Osteocyte (in vitro differentiated cells): Measurements from ENCODE around the gene ODAD4. TPM values are rescaled to one million over a fixed set of nuclear protein-coding genes. Genes with fewer than 3 reads are reported as not detected.

Experiments
- DNase-seq: peaks from one replicate; pipeline ENCODE4 v3.0.0; 2021; ENCODE audit warnings: mixed read lengths; ENCODE audit not compliant: unreplicated experiment; ENCODE audit errors: extremely low spot score
- H3K27ac Mint-ChIP-seq: one replicate; pipeline ENCODE4 v1.8.0; 2021; ENCODE audit warnings: mild to moderate bottlenecking, mixed read lengths; ENCODE audit not compliant: unreplicated experiment
- H3K27me3 Mint-ChIP-seq: one replicate; pipeline ENCODE4 v1.8.0; 2021; ENCODE audit warnings: mixed read lengths; ENCODE audit not compliant: unreplicated experiment
- H3K36me3 Mint-ChIP-seq: one replicate; pipeline ENCODE4 v1.8.0; 2021; ENCODE audit warnings: mixed read lengths; ENCODE audit not compliant: unreplicated experiment
- H3K4me1 Mint-ChIP-seq: one replicate; pipeline ENCODE4 v1.8.0; 2021; ENCODE audit warnings: mixed read lengths; ENCODE audit not compliant: unreplicated experiment
- H3K4me3 Mint-ChIP-seq: one replicate; pipeline ENCODE4 v1.8.0; 2021; ENCODE audit warnings: mild to moderate bottlenecking, moderate library complexity, mixed read lengths; ENCODE audit not compliant: unreplicated experiment
- H3K9me3 Mint-ChIP-seq: one replicate; pipeline ENCODE4 v1.8.0; 2021; ENCODE audit warnings: mixed read lengths; ENCODE audit not compliant: unreplicated experiment
- total RNA-seq: library from RNA; stranded (reverse); gene quantifications from 2 replicates; pipeline ENCODE4 v1.2.1, GENCODE V29; 2021
- TF ChIP-seq, protein P1 (sequence below): fragments of 200-600 bp; sonication (generic); IDR thresholded peaks from 2 replicates; pipeline ENCODE4 v1.5.0; 2021; ENCODE audit warnings: antibody characterized with exemption, mild to moderate bottlenecking, moderate library complexity

Gene ODAD4
- total RNA-seq, 1 donor from 2014 or later = 2.5 TPM

DNA sequence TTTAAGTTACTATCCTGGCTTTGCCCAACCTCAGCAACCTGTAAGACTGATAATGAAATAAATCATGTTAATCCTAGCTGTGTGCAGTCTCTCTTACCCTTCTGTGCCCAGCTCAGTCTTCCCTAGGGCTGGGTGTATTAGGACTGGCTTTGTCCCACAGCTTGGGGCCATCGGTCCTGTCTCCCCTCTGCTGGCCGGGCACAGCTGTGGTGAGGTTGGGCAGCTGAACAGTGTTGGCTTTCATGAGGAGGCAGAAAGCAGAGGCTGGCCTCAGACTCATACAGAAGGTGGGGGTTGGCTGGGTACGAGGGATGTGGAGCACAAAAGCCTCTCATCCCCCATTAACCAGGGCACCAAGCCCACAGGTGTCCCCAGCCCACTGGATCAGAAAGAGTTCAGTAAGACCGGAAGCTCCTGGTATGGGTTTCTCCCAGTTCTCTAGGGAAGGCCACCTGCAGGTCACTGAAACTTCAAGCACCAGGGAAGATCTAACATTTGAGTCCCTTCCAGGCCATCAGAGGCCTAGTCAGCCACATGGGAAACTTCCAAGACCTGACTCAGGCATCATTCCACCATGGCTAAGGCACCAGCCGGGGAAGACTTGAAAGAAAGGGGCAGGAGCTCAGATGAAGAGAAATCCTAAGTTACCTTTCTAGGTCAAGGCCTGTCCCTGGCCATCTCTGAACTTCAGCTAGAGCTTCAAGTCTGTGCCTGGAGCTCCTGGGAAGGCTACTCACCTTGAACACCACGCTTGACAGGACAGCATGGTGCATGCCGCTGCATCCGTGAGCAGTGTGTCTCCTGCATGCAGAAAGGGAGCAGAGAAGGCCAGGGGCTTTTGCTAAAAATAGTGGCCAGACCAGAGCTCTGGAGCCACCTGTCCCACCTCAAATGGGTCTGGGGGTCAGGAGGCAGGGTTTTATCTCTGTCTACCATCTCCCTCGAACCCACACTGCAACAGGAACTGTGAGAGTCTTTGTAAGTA lies 45.0 kb downstream of the ODAD4 start:
- H3K27me3 Mint-ChIP-seq = no peaks in the 10 kb centered on the region
- H3K4me3 Mint-ChIP-seq = no peak overlapping the region
- H3K27ac Mint-ChIP-seq = no peak overlapping the region
- TF ChIP-seq, protein P1, sequence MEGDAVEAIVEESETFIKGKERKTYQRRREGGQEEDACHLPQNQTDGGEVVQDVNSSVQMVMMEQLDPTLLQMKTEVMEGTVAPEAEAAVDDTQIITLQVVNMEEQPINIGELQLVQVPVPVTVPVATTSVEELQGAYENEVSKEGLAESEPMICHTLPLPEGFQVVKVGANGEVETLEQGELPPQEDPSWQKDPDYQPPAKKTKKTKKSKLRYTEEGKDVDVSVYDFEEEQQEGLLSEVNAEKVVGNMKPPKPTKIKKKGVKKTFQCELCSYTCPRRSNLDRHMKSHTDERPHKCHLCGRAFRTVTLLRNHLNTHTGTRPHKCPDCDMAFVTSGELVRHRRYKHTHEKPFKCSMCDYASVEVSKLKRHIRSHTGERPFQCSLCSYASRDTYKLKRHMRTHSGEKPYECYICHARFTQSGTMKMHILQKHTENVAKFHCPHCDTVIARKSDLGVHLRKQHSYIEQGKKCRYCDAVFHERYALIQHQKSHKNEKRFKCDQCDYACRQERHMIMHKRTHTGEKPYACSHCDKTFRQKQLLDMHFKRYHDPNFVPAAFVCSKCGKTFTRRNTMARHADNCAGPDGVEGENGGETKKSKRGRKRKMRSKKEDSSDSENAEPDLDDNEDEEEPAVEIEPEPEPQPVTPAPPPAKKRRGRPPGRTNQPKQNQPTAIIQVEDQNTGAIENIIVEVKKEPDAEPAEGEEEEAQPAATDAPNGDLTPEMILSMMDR = no peak
- H3K9me3 Mint-ChIP-seq = no peaks in the 10 kb centered on the region
- peaks cover 45% of the 10 kb centered on the region for H3K36me3 Mint-ChIP-seq
- no peak for DNase-seq
- peaks cover 6% of the 10 kb centered on the region for H3K4me1 Mint-ChIP-seq

DNA sequence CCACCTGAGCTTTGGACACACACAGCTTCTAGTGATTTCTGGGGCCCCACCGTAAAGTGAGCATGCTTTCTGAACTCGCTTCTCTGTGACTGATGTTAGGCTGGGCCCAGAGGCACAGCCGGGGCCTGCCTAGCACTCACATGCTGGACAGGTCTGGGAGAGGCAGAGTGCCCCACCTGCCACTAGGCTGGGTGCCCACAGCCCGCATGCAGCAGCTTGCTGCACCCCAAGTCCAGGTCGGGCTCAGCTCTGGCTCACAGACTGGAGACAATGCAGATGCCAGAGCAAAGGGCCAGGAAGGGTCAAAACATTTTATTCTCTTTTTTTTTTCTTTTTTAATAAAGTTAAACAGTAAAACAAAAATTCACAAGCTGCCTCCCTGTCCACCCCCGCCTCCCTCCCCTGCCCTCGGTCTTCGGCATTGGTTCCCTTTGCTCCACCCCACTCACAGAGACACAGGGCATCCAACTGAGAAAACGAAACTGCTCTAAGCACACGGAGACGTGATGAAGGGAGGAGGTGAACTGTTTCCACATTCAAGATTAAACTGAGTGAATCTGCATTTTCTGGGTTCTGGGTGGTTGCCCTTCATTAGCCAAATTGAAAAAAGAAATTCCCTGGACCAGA lies 45.8 kb downstream of the ODAD4 start:
- no peak for DNase-seq
- H3K27me3 Mint-ChIP-seq = no peaks in the 10 kb centered on the region
- H3K4me1 Mint-ChIP-seq = peaks cover 4% of the 10 kb centered on the region
- H3K9me3 Mint-ChIP-seq = no peaks in the 10 kb centered on the region
- peaks cover 49% of the 10 kb centered on the region for H3K36me3 Mint-ChIP-seq
- no peak overlapping the region for H3K27ac Mint-ChIP-seq
- H3K4me3 Mint-ChIP-seq = no peak overlapping the region
- TF ChIP-seq, protein P1 = no peak

DNA sequence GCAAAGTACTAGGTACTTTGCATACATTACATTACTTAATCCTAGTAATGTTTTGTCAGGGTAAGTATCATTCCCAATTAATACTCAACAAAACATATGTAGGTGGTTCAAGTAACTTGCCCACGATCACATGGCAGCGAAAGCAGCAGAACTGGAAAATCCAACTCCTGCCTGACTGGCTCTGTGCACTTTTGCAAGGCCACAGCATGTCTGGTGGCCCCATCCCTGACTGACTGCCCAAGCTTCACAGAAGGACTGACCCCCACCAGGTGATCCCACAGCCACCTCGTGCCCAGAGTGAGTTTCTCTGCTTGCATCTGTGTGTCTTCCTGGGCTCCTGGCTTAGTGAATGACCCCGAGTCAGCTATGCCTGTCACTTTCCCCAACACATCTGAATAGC lies 47.6 kb downstream of the ODAD4 start:
- Mint-ChIP-seq H3K36me3 (peaks cover 58% of the 10 kb centered on the region), H3K4me3 (no peak overlapping the region), H3K4me1 (no peaks in the 10 kb centered on the region), H3K9me3 (no peaks in the 10 kb centered on the region), H3K27ac (no peak overlapping the region), H3K27me3 (no peaks in the 10 kb centered on the region)
- no peak for DNase-seq
- TF ChIP-seq, protein P1 = no peak

DNA sequence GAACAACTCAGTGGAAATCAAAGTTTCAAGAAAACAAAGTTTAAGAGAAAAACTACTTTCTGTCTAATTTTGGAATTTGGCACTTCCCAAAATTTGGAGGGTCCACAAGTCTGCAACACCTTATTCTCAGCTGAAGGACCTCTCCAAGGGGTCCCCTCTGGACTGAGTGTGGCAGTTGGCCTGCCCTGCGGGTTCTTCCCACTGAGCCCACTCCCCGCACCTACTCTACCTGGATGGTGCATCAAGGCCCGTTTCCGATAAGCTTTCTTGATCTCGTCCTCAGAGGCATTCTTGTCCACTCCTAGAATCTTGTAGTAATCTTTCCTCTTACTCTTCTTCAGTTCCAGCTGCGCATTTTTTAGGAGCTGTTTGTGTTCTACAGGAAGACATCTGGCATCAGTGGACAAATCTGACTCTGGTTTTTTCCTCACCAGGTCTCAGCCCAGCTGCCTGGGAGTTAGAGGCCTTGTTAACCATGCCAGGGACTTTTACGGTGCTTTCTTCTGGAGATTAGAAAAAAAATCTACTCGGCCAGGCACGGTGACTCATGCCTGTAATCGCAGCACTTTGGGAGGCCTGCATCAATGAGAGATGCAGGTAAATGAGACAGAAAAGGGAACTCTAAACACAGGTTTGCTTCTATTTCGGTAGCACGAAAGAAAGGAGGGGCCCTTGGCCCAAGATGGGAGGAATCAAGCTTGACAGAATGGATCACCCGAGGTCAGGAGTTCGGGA lies 51.8 kb downstream of the ODAD4 start:
- no peak overlapping the region for H3K4me3 Mint-ChIP-seq
- H3K27ac Mint-ChIP-seq = no peak overlapping the region
- H3K9me3 Mint-ChIP-seq = no peaks in the 10 kb centered on the region
- H3K4me1 Mint-ChIP-seq = no peaks in the 10 kb centered on the region
- no peak for DNase-seq
- TF ChIP-seq, protein P1 = no peak
- H3K36me3 Mint-ChIP-seq = peaks cover 55% of the 10 kb centered on the region
- no peaks in the 10 kb centered on the region for H3K27me3 Mint-ChIP-seq
